ENCODE data around the gene SCGB3A1. TPM values are rescaled to one million over a fixed set of nuclear protein-coding genes. Genes with fewer than 3 reads are reported as not detected.

SCGB3A1 gene
- total RNA-seq, 1 donor from 2014 or later: not detected

DNA sequence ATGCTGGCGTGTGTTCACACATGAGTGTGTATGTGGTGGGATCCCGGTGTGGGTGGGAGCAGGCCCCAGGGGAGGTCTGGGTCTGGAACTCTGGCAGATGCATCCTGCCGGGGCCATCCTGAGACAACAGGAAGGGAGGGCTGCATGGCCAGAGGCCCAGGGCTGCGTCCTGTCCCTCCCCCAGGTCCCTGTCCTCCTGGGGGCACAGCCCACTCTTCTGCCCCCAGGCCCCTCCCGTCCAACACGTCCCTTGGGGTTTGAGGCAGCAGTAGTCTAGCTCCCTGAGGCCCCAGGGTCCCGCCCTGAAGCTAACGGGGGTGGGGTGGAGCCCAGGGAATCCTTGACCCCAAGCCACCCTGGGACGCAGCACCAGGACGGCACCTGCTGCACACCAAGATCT lies 41.5 kb upstream of the SCGB3A1 start:
- Mint-ChIP-seq H3K4me3 (ENCODE audit: unreplicated experiment) (no peak overlapping the region), H3K27me3 (ENCODE audit: unreplicated experiment) (peaks cover 5% of the 10 kb centered on the region), H3K9me3 (ENCODE audit: unreplicated experiment) (peaks cover 2% of the 10 kb centered on the region), H3K27ac (ENCODE audit: unreplicated experiment) (no peak overlapping the region), H3K36me3 (ENCODE audit: unreplicated experiment) (no peaks in the 10 kb centered on the region), H3K4me1 (ENCODE audit: low read depth, unreplicated experiment) (peaks cover 4% of the 10 kb centered on the region)
- peak; percentile 17 for DNase-seq
- TF ChIP-seq, protein P1, sequence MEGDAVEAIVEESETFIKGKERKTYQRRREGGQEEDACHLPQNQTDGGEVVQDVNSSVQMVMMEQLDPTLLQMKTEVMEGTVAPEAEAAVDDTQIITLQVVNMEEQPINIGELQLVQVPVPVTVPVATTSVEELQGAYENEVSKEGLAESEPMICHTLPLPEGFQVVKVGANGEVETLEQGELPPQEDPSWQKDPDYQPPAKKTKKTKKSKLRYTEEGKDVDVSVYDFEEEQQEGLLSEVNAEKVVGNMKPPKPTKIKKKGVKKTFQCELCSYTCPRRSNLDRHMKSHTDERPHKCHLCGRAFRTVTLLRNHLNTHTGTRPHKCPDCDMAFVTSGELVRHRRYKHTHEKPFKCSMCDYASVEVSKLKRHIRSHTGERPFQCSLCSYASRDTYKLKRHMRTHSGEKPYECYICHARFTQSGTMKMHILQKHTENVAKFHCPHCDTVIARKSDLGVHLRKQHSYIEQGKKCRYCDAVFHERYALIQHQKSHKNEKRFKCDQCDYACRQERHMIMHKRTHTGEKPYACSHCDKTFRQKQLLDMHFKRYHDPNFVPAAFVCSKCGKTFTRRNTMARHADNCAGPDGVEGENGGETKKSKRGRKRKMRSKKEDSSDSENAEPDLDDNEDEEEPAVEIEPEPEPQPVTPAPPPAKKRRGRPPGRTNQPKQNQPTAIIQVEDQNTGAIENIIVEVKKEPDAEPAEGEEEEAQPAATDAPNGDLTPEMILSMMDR (IDR thresholded peaks at IDR 0.05; ENCODE audit: partially characterized antibody, unreplicated experiment): no peak

DNA sequence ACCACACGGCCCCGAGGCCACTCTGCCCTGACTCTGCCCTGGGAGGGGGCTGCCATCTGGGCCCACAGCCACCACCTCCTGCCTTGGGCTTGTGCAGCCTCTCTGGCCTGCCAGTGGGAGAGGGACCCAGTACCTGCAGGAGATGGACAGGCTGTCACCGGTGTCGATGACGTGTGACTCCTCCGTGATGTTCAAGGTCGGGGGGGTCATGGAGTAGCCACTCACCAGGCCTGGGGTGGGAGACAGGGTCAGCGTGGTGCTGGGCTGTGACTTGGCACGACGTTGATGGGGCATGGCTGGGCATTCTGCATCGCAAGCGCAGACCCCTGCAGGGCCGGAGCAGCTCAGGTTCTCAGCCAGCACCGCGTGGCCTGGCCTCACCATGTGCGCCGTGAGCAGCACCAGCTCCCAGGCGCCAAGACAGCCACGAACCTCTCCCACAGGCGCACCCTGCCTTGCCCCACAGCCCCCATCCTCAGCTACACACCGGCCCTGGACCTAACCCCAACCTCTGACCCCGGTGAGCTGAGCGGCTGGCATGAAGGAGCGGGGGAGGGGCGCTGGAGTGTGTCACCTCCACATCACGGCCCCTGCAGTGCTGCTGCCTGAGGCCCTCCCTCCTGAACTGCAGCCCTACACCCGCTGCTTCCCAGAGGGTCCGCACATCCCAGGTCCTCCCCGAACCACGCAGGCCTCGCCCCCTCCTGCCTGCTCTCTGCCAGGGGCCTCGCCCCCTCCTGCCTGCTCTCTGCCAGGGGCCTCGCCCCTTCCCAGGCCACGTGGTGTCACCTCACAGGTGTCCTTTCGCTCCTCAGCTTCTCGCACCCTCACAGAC lies 40.5 kb upstream of the SCGB3A1 start:
- peaks cover 3% of the 10 kb centered on the region for H3K27me3 Mint-ChIP-seq (ENCODE audit: unreplicated experiment)
- peaks cover 2% of the 10 kb centered on the region for H3K9me3 Mint-ChIP-seq (ENCODE audit: unreplicated experiment)
- TF ChIP-seq, protein P1 (IDR thresholded peaks at IDR 0.05; ENCODE audit: partially characterized antibody, unreplicated experiment): no peak
- H3K4me1 Mint-ChIP-seq (ENCODE audit: low read depth, unreplicated experiment): peaks cover 4% of the 10 kb centered on the region
- no peaks in the 10 kb centered on the region for H3K36me3 Mint-ChIP-seq (ENCODE audit: unreplicated experiment)
- no peak overlapping the region for H3K27ac Mint-ChIP-seq (ENCODE audit: unreplicated experiment)
- DNase-seq: peak; percentile 57
- H3K4me3 Mint-ChIP-seq (ENCODE audit: unreplicated experiment): no peak overlapping the region

DNA sequence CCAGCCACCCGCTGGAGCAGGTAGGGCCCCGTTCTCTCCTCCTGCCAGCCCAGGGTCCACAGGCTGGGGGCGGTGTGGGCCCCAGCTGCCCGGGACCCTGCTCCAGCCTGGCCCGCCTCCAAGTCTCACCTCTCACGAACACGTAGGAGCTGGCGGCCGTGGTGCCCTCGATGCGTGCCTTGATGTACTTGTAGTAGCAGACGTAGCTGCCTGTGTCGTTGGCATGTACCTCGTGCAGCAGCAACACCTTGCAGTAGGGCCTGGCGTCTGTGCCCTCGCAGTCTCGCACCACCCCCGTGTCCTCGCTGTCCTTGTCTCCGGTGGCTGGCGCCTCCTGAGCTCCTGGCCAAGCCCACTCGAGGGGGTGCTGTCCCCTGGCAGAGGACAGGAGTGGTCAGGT lies 39.1 kb upstream of the SCGB3A1 start:
- Mint-ChIP-seq H3K4me3 (ENCODE audit: unreplicated experiment) (no peak overlapping the region), H3K36me3 (ENCODE audit: unreplicated experiment) (no peaks in the 10 kb centered on the region), H3K27ac (ENCODE audit: unreplicated experiment) (no peak overlapping the region), H3K4me1 (ENCODE audit: low read depth, unreplicated experiment) (peaks cover 4% of the 10 kb centered on the region), H3K9me3 (ENCODE audit: unreplicated experiment) (peaks cover 2% of the 10 kb centered on the region), H3K27me3 (ENCODE audit: unreplicated experiment) (peaks cover 2% of the 10 kb centered on the region)
- DNase-seq: no peak
- TF ChIP-seq, protein P1 (IDR thresholded peaks at IDR 0.05; ENCODE audit: partially characterized antibody, unreplicated experiment): no peak

DNA sequence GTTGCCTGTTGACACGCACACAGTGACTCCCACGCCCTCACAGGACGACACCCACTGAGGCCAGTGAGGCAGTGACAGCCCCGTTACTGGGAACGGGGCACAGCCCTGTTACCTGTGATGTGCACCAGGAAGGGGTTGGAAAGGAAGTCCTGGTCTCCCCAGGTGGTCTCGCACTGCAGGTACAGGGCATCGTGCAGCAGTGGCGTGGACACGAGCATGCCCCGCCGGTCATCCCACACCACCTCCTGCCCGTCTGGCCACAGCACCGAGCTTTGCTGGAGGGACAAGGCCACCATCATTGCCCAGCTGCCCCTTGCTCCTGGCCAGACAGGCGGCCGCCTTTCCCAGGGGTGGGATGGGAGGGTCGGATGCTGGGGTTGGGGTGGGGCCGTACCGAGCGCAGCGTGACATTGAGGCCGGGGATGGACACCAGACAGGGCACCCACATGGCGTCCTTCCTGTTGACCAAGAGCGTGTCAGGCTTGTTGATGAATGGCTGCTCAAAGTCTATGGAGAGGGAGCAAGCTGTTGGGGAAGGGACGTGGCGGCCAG lies 38.6 kb upstream of the SCGB3A1 start:
- Mint-ChIP-seq H3K9me3 (ENCODE audit: unreplicated experiment) (peaks cover 2% of the 10 kb centered on the region), H3K4me1 (ENCODE audit: low read depth, unreplicated experiment) (peaks cover 4% of the 10 kb centered on the region), H3K27ac (ENCODE audit: unreplicated experiment) (no peak overlapping the region), H3K4me3 (ENCODE audit: unreplicated experiment) (no peak overlapping the region), H3K27me3 (ENCODE audit: unreplicated experiment) (peaks cover 2% of the 10 kb centered on the region), H3K36me3 (ENCODE audit: unreplicated experiment) (no peaks in the 10 kb centered on the region)
- DNase-seq: no peak
- TF ChIP-seq, protein P1 (IDR thresholded peaks at IDR 0.05; ENCODE audit: partially characterized antibody, unreplicated experiment): no peak
